Epidermal melanocyte (primary cell): ENCODE data around the gene CPLX3.

Source experiments
- DNase-seq: peaks from one replicate; pipeline ENCODE4 v3.0.0; 2011; ENCODE audit warnings: low spot score; ENCODE audit not compliant: insufficient read length

CPLX3 gene

DNA sequence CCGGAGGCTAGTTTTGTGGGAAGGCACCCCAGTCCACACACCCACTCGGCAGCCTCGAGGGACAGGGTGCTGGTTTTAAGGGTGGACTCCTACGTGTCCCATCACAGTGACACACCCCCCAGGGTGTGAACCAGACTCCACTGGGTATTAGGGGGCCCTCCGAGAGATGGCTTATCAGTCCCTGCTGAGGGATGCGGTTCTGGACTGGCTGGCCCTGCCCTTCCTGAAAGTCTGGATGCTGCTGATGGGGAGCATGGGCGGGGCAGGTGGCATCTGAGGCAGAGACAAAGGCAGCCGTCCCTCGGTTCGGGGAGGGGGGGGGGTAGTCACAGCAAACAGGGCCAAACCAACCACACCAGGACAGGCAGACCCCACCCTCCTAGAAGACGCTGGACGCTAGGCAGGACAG, 17.5 kb downstream of the CPLX3 start:
- DNase-seq = no peak

DNA sequence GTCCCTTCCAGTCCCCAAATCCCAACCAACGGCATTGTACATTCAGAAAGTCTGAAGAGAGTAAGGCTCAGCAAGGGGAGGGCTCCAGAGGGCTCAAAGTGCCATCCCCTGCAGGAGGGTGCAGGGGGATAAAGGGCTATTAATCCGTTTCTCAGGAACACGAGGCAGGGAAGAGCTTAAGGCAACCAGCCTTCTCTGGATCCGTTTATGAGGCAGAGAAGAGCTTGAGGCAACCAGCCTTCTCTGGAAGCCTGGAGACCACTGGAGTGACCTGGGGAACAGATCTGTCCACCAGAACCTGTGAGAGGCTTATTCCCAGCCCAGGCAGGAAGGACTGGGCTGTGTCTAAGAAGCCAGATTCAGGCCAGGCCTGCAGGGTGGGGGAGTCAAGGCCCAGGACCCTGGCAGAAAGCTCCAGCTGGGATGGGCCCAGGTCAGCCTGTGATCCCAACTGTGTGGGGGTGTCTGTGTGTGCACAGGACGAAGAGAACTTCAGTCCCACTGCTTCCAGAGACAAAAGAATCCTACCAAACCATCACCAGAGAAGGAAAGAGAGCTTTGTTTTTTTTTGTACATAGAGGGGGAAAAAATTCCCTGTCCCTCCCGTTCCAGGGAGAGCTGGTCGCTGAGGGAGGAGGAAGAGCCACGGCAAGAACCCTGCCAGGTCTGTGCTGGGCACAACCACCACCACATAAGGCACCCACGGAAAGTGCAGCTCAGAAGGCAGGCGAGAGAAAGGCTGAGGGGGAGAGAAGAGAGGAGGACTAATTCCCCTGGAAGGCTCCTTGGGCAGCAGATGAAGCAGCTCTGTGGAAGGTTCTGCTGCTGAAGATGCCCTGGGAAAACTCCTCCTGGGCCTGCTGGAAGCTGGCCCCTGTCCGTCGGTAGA, 18.1 kb downstream of the CPLX3 start:
- no peak for DNase-seq

DNA sequence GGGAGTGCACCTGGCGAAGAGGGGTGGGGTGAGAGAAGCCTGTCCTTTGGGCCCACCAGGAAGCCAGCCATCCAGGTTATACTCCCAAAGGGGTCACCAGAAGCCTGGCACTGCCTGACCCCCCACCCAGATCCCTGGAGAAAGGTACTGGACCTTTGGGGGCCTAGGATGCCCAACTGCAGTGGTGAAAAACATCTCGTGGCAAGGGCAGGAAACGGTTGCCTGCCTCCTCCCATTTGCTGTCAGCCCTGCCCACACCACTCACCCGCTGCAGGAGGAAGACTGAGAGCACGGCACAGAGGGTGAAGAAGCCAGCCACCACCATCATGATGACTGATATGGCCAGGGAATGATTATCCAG, 18.8 kb downstream of the CPLX3 start:
- DNase-seq = no peak

GRCh38 chr15:74845581-74845980, 19.2 kb downstream of the CPLX3 start:
- DNase-seq = no peak

DNA sequence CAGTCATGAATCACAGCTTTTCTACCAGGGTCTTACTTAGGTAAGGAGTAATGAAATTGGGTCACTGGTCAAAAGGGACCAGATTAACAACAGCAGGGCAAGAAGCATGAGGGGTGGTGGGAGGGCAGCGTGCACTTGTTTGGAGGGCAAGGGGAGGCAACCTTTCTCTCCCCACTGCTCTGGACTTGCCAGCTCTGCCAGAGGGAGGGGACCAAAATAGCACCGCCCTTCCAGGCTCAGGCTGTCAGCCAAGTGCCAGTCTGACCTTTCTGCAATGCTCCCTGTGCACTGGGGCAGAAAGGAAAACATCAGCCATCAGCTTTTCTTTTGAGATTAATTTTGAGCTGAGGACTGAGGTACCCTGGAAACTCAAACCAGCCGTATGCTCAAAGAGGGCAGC, 21.0 kb downstream of the CPLX3 start:
- no peak for DNase-seq

DNA sequence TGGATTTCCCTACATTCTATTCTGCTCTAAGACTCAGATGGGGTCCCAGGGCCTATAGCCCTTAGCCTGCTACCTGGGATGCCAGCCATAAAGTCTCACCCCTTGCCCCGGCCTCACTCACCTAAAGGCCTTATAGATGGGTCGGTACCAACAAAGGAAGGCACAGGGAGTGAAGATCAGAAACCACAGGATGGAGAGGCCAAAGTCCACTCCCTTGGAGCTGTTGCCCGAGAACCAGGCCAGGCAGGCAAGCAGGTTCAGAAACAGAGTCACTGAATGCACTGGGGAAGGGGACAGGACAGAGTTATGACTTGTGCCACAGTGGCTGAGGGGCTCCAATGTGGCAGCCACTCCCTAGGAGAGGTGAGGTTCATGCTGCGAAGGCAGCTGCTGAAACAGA, 24.0 kb downstream of the CPLX3 start:
- no peak for DNase-seq

- no peak for DNase-seq
Observed at GRCh38 chr15:74851960-74852359, 25.5 kb downstream of the CPLX3 start.

- no peak for DNase-seq
Observed at GRCh38 chr15:74854453-74855022, 28.1 kb downstream of the CPLX3 start.

- no peak for DNase-seq
Observed at GRCh38 chr15:74855857-74856256, 29.4 kb downstream of the CPLX3 start.

GRCh38 chr15:74856537-74856936, 30.1 kb downstream of the CPLX3 start:
- no peak for DNase-seq

DNA sequence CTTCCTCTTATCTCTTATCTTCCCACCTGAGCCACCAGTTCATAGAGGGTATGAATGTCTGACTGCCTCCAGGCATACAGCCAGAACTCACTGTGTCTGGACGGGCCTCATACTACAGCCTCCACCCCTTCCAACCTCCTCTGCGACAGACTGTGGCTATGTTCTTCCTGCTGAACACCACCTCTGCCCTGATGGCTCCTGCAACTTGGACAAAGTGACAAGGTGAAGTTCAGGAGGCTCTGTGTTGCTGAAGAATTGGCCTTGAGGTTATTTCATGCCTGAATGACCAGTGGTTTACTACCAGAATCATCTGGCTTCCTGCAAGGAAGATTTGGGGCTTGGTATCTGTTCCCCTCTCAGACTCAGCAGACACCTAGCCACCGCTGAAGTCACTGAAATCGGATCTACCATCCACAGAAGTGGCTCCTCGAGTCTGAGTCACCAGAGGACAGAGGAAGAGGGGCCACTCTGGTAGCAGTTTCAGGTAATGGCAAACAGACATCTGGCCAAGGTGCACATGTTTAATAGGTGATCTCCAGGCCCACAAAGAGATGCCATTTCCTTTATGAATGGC, 30.7 kb downstream of the CPLX3 start:
- no peak for DNase-seq

GRCh38 chr15:74857671-74858368, 31.4 kb downstream of the CPLX3 start:
- DNase-seq = no peak

GRCh38 chr15:74858369-74858740, 31.9 kb downstream of the CPLX3 start:
- DNase-seq = no peak

- DNase-seq = no peak
Observed at GRCh38 chr15:74863239-74864056, 37.0 kb downstream of the CPLX3 start.

DNA sequence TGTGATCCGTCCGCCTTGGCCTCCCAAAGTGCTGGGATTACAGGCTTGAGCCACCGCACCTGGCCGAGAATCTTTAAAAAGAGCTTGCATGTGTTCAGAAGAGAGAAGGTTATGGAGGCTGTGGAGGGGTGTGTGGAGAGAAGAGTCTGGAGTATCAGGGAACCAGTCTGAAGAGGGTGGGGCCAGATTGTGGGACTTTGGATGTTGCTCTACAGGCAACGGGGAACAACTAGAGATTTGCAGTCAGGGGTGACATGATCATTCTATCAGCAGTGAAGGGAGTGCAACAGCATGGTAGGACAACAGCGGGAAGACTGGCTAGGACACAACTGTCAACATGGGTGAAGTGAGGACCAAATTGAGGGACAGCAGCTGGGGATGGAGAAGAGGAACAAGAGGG, 37.9 kb downstream of the CPLX3 start:
- DNase-seq = no peak

- no peak for DNase-seq
Observed at GRCh38 chr15:74865316-74865715, 38.9 kb downstream of the CPLX3 start.

- DNase-seq = no peak
Observed at GRCh38 chr15:74866090-74866489, 39.7 kb downstream of the CPLX3 start.

- DNase-seq = no peak
Observed at GRCh38 chr15:74867466-74868038, 41.1 kb downstream of the CPLX3 start.

DNA sequence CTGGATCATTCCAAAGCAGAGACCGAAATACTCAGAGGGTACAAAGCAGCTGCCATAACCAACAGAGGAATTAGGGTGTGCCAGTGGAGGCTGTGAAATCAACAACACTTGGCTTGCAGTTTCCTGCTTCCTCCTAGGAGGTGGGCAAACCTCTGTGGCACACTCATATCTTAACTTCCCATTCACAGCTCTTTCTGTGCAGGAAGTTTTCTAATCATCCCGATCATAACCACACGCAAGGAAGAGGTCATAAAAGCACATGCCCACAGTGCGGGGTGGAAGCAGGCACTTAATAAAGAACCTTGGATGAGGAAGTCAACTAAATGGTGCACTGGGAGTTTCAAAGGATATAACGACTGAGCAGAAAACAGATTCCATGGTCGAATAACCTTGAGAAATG, 41.6 kb downstream of the CPLX3 start:
- DNase-seq = no peak

DNA sequence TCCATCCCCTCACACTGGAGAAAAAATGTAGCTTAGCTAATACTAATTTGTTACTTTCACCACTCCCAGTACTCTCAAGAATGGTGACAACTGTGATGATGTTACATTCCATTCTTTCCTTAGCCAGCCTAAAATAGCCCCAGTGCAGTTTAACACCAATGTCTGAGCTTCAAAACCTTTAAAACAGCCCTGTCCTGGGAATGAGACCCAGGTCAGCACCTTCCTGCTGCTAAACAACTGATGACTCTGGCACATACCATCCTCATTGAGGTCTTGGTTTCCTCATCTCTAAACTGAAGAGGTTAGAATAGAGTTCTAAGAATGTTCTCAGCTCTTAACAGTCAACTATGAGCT, 42.9 kb downstream of the CPLX3 start:
- no peak for DNase-seq

DNA sequence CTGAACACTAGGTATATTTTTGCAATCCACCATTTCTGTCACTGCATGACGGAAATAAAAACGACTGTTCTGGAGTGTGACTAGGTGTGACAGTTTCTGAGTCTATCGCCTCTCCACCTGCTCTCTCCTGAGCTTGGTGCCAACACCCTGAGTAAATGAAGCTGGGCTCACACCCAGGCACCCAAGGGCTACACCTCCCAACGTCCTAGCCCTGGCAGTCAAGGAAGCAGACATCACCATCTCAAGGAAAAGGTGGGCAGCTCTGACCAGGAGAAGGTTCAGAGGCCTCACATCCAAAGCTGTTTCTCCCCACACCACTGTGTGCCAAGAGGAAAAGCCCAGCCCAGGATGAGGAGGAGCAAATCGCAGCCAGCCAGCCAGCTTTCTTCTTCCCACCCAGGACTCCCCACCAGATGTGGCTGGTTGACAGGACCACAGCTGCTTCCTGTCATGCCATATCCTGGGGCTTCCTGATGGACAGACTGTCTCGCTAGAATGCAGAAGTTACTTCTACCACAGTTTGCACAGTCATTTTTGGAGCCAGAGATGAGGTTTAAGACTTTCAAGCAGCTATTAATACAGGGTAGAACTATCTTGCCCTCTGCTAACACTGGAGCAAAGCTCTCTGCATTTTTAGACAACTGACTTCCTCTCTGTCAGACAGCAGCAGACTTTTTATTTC, 43.4 kb downstream of the CPLX3 start:
- peak; percentile 45 for DNase-seq
